ENCODE measurements around the gene SP100.
"Not testable (repeated sequence)": the region's sequence is repeated elsewhere in the genome, so short reads cannot be mapped to it uniquely, and the experiment has no call there.

The SP100 gene

DNA sequence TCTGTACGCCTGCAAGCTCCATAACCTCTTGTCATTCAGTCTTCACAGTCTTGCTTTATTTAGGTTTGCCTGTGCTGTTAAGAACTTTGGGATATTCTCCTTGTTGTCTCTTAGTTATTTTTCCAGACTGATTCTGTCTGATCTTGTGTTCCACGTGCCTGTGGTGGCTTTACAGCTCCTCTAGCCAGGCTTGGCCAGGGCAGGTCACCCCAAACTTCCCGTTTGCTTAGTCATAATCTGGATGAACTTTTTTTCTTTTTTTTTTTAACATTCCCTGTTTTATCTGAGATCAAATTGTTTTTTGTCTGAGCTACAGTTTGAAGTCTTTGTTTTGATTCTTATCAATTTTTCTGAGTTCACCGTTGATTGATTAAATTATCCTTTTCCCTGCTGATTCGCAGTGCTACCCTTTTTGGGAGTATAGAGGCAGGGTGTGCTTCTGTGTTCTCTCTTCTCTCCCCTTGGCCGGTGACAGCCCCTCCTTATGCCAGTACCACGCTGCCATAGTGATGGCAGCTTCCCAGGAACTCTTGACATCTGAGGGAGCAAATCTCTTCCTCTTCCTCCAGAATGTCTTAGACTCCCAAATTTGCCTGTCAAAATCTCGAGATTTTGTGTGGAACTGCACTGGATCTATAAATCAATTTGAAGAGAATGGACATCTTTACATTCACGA is 2.5 kb downstream of the SP100 start:
- DNase-seq (ENCODE audit: extremely low spot score, insufficient read length, low read depth), result no peak

DNA sequence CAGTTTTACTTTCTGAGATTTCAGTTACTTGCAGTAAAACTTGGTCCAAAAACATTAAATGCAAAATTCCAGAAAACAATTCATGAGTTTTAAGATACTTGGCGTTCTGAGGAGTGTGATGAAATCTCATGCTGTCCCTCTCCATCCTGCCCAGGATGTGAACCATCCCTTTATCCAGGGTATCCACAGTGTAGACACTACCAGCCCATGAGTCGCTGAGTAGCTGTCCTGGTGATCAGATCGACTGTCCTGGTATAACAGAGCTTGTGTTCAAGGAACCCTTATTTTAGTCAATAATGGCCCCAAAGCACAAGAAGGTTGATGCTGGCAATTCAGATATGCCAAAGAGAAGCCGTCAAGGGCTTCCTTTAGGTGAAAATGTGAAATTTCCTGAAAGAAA is 3.2 kb downstream of the SP100 start:
- DNase-seq (ENCODE audit: extremely low spot score, insufficient read length, low read depth), result no peak
- FAIRE-seq, result peak; percentile 24

More for the DNA sequence above, 2.5 kb downstream of the SP100 start:
- FAIRE-seq, result peak; percentile 68

DNA sequence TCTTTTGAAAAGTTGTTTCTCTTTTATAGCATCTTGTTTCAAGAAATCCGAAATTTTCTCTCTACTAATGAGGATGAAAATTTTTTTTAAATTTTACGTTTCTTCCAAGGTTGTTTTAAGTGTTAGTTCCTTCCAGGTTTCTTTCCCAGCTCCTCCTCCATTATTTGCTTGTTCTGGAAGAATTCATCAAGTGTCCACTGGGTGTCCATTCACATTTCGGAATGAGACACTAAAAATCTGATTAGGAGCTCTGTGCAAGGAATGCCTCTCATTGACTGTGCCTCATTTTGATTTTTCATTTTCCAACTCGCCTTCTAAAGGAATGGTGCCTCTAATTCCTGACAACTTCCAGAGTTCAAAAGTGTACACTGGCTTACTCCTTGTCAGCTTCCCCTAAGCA is 6.1 kb downstream of the SP100 start:
- FAIRE-seq (peak; percentile 38), DNase-seq (ENCODE audit: extremely low spot score, insufficient read length, low read depth) (no peak)

DNA sequence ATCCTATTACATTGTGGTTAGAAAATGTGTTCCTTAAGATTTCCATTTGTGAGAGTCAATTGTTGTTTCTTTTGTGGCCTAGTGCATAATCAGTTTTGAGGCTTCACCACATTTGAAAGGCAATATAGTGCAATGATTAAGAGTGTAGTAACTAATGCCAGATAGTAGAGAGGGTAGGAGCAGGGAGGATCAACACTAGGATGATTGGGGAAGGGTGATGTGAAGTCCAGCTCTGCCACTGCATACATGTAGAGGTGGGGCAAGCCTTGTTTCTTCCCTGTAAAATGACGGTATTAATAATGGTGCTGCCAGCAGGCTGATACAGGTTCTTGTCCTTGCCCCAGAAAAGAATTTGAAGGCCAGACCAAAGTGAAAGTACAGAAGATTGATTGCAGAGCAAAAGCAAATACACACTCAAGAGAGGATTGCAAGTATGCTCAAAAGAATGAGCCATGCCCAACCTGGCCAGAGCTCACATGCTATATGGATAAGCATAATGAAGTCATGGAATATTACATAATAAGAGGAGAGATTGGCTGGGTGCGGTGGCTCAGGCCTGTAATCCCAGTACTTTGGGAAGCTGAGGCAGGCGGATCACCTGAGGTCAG is 8.0 kb downstream of the SP100 start:
- DNase-seq (ENCODE audit: extremely low spot score, insufficient read length, low read depth), result no peak
- peak; percentile 55 for FAIRE-seq

DNA sequence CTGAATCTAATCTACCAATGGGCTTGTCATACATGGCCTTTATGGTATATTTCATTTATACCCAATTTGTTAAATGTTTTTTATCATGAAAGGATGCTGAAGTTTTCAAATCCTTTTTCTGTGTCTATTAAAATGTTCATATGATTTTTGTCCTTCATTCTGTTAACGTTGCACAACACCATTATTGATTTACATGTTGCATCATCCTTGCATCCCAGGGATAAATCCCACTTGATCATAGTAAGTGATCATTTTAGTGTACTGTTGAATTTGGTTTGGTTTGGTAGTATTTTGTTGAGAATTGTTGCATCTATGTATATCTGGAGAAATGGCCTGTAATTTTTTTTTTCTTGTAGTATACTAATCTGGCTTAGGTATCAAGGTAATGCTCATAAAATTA is 9.4 kb downstream of the SP100 start:
- no peak for DNase-seq (ENCODE audit: extremely low spot score, insufficient read length, low read depth)
- FAIRE-seq, result peak; percentile 54

DNA sequence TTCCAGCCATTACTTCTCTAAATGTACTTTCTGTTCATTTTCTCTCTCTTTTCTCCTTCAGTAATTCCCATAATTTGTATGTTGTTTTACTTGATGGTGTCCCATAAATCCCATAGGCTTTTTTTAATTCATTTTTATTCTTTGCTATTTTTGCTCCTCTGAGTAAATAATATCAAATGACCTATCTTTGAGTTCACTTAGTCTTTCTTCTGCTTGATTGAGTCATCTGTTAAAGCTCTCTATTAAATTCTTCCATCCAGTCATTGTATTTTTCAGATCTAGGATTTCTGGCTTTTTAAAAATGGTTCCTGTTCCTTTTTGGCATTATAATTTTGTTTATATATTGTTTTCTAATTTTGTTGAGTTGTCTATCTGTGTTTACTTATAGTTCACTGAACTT is 13.5 kb downstream of the SP100 start:
- FAIRE-seq (peak; percentile 5), DNase-seq (ENCODE audit: extremely low spot score, insufficient read length, low read depth) (no peak)

DNA sequence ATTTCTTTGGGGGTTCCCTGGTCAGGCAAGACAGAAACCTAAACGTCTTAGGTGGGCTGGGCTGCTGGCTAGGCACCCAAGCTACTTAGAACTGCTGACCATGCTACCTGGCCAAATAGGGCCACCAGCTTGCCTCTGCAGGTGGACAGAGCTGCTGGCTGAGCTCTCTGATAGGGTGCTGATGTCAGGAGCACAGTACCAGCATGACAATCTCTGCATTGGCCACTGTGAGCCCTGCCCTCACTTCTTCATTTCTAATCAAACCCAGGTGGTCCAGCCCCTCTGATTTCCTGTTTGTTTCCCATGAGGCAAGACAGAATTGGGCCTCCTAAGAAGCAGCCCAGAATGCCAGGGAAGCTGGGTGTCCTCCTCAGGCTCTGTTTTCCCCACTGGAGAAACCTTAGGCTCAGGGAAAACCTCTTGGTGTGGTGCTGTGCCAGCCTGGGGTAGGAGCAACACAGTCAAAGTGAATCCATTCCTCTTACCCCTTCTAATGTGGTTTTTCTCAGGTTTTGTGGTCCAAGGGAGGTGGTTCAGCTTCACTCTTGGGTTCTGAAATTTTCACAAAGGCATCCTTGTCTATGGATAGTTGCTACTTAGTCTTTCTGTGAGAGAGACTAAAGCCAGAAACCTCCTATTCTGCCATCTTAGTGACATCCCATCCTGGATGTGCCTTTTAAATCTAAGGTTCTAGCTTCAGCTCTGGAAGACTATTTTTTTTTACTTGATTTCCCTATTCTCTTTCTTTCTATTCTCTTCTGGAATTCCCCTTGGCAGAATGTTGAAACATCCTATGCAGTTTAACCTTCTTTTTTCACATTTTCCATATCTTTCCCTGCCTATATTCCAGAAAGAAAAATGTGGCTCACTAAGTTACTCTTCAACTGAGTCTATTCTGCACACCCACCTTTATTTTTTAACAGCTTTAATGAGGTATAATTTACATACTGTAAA is 15.2 kb downstream of the SP100 start:
- no peak for DNase-seq (ENCODE audit: extremely low spot score, insufficient read length, low read depth)
- peak; percentile 72 for FAIRE-seq

DNA sequence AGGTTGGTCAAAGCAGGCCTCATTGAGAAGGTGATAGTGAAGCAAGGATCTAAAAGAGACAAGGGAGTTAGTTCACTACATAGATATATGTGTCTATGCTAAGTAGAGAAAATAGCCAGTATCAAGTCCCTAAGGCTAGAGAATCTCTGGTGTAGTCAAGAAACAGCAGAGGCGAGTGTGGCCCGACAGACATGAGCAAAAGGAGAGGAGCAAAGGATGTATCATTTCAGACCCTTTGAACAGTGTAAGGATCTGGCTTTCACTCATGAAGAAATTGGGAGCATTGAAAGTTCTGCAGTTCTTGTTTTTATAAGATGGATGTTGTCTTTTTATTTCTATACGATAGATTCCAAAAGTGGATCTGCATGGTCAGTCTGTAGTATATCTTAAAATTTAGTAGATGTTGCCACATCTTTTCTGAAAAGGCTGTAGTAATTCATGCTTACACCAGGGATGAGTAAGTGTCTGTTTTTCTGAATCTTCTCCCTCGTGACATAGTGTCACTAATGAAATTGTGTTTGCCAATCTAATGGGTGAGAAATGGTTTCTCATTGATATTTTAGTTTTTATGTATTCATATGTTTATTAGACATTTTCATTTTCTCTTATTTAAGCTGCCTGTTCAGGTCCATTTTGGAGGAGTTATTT is 18.8 kb downstream of the SP100 start:
- DNase-seq (ENCODE audit: extremely low spot score, insufficient read length, low read depth) (no peak), FAIRE-seq (no peak)

DNA sequence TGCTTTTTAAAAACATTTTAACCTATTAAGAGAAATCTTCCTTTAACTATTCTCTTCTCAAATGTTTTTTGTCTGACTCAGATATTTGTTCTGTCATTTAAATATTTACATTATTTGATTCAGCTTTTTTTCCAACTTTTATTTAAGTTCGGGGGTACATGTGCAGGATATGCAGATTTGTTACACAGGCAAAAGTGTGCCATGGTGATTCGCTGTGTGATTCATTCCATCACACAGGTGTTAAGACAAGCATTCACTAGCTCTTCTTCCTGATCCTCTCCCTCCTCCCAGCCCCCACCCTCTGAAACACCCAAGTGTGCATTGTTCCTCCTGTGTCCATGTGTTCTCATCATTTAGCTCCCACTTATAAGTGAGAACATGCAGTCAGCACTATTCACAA is 19.4 kb downstream of the SP100 start:
- FAIRE-seq (peak; percentile 18), DNase-seq (ENCODE audit: extremely low spot score, insufficient read length, low read depth) (no peak)

DNA sequence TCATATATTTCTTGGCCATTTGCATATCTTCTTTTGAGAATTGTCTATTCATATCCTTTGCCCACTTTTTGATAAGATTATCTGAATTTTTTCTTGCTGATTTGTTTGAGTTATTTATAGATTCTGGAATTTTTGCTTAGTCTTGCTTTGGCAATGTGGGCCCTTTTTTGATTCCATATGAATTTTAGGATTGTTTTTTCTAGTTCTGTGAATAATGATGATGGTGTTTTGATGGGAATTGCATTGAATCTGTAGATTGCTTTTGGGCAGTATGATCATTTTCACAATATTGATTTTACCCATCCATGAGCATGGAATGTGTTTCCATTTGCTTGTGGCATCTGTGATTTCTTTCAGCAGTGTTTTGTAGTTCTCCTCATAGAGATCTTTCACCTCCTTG is 23.1 kb downstream of the SP100 start:
- not testable (repeated sequence) for FAIRE-seq; DNase-seq (ENCODE audit: extremely low spot score, insufficient read length, low read depth)

DNA sequence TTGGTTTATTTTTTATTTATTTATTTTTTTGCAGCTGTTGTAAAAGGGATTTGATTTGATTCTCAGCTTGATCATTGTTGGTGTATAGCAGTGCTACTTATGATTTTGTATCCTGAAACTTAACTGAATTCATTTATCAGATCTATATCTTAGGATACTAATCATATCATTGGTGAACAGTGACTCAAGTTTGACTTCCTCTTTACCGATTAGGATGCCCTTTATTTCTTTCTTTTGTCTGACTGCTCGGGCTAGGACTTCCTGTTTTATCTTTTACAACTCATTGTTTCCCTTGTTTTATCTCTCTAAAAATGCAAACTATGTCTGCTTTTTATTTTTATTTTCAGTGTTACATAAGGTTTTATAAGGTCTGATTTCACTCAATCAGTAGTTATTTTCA is 23.6 kb downstream of the SP100 start:
- no peak for DNase-seq (ENCODE audit: extremely low spot score, insufficient read length, low read depth)
- FAIRE-seq, result peak; percentile 90

DNA sequence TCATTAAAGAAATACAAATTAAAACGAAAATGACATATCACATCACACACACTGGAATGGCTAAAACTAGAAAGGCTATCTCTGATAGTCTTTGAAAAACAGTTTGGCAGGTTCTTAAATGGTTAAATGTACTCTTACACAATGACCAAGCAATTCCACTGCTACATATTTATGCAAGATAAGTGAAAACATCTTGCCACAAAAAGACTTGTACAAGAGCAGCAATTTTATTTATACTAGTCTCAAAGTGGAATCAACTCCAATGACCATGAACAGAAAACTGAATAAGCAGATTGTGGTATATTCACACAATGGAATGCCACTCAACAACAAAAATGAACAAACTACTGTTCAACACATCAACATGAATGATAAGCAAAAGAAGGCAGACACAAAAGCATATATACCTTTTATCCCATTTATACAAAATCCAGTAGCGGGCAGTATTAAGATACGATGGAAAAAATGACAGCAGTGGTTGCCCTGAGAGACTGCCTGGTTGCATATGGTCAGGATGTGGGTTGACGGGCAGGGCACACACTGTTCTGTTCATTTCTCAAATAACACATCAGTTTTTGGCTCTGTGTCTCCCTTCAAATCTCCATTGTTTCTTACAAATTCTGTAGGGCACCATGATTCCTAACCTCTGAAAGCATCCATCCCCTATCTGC is 25.4 kb downstream of the SP100 start:
- DNase-seq (ENCODE audit: extremely low spot score, insufficient read length, low read depth) (no peak), FAIRE-seq (peak; percentile 89)

DNA sequence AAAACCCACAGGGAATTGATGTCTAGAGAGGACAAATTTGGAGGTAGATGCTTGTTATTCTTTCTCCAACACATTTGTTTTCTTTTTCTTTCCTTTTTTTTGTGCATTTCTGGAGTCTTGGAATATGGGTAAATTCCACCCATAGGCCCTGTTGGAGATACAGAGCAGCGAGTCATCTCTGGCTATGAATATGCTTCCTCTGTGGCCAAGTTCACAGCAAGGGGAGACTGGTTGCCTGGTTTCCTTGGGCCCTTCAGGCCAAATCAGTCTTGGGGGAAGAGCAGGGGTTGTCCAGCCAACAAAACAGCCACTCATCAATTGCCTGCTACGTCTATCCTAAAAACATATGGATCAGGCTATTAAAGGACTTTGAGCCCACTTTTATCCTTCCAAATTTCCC is 27.5 kb downstream of the SP100 start:
- DNase-seq (ENCODE audit: extremely low spot score, insufficient read length, low read depth) (no peak), FAIRE-seq (peak; percentile 61)

DNA sequence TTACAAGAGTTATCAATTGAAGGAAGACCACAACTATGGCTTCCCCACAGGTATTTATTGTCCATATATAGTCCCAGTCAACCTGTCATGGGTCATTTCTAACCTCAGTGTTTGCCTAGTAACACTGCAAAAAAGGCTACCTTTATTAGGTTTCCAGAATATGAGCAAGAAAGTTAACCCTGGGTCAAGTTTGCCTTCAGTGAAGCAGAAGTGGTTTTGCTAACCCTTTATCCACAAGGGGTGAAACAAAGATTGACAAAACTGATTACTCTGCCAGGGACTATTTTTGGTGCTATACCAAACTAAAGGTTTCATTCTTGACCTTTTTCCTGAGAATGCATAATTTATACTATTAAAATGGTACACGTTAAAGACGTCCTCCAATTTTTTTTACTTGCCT is 28.8 kb downstream of the SP100 start:
- FAIRE-seq (peak; percentile 73), DNase-seq (ENCODE audit: extremely low spot score, insufficient read length, low read depth) (no peak)

DNA sequence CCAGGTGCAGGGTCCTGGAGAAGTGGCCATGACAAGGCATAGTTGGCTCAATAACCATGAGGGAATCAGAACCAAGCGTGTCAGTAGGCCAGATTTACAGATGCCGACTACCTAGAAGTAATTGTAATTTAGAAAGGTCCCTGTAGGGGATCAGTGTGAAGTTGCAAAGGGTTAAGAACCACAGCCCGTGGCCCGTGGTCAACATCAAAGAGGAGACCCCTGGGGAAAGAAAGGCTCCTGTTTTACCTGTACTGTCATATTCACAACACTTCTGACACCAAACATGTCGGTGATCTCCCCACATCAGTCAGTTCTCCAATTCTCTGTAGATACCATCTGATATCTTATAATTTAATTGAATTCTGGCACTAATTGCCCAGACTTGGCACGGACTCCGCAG is 31.0 kb downstream of the SP100 start:
- FAIRE-seq, result no peak
- no peak for DNase-seq (ENCODE audit: extremely low spot score, insufficient read length, low read depth)

DNA sequence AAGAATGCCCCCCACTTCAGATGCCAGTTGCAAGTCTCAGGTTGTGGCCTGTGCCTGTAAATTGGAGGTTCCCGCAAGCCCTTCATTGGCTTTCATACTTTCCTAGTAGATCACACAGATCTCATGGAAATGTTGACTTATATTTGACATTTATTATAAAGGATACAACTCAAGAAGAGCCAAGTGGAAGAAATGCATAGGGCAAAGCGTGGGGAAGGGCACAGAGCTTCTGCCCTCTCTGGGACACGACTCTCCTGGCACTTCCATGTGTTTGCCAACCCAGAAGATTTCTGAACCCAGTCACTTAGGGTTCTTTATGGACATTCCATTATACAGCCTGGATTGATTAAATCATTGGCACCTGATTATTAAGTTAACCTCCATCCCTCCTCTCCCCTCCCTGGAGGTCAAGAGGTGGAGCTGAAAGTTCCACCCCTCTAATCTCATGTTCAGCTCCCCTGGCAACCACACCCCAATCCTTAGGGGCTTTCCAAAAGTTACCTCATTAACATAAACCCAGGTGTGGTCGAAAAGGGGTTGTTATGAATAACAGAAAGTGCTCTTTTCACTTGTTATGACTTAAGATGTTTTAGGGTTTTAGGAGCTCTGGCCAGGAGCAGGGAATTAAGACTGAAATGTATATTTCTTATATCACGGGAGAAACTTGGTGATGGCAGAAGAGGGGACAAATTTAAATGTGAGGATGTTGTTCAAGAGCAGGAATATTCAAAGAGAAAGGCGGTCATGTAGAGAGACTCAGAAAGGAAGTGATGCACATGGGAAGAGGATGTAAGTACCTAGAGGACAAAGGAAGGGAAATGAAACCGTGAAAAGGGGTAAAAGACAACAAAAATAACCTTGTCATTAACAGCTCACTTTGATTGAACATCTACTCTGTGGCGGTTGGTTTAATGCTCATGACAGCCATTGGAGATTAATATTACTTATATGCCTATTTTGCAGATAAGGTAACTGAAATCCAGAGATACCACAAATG is 31.8 kb downstream of the SP100 start:
- DNase-seq (ENCODE audit: extremely low spot score, insufficient read length, low read depth) (peak; percentile 36), FAIRE-seq (peak; percentile 97)

DNA sequence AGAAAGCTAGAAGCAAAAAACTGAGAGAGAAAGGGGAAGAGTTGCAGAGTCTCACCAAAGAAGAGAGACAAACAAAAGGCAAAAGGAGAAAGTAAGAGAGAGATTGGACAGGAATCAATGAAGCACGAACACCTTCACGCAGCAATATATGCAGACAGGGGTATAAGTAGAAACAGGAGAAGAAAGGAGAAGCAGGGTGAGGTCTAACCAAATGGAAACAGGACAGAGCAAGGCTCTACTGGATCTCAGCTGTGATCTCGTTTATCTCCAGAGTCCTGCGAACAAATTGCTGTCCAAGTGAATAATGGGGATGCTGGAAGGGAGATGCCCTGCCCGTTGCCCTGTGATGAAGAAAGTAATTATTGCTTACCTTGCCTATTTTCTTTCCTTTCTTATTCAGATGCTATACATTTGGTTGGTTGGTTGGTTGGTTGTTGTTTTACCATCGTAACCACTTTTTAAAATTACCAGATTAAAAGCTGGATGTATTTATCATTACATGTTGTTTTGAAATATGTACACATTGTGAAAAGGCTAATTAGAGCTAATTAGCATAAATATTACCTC is 34.0 kb downstream of the SP100 start:
- DNase-seq (ENCODE audit: extremely low spot score, insufficient read length, low read depth) (no peak), FAIRE-seq (peak; percentile 59)

DNA sequence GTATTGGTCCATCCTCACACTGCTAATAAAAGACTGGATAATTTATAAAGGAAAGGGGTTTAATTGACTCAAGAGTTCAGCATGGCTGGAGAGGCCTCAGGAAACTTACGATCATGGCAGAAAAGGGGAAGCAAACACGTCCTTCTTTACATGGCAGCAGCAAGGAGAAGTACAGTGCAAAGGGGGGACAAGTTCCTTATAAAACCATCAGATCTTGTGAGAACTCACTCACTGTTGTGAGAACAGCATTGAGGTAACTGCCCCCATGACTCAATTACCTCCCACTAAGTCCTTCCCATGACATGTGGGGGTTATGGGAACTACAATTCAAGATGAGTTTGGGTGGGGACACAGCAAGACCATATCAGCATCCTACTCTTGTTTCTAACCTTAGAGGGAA is 37.0 kb downstream of the SP100 start:
- FAIRE-seq (no peak), DNase-seq (ENCODE audit: extremely low spot score, insufficient read length, low read depth) (no peak)

Data from GM18507 (cell line).